Smooth muscle cell (in vitro differentiated cells): ENCODE results near the gene CHSY1. TPM values are rescaled to one million over a fixed set of nuclear protein-coding genes. Genes with fewer than 3 reads are reported as not detected.
"Not testable (repeated sequence)": the region's sequence is repeated elsewhere in the genome, so short reads cannot be mapped to it uniquely, and the experiment has no call there.

Experiments used
- DNase-seq: peaks from one replicate; lab custom pipeline; 2025; ENCODE audit not compliant: unreplicated experiment; lab: John Stamatoyannopoulos, UW
- H2AFZ ChIP-seq: fragments of 200-600 bp; sonication (generic); 2 replicates; pipeline ENCODE4 v1.6.0; 2016; ENCODE audit warnings: antibody characterized with exemption, low read depth, mild to moderate bottlenecking
- H3F3A ChIP-seq: fragments of 200-600 bp; sonication (generic); 2 replicates; pipeline ENCODE4 v1.6.0; 2017; ENCODE audit warnings: antibody characterized with exemption, low read depth
- H3K27ac ChIP-seq: fragments of 200-600 bp; sonication (generic); 2 replicates; pipeline ENCODE4 v1.5.1; 2016; ENCODE audit warnings: low read depth, mild to moderate bottlenecking
- H3K27me3 ChIP-seq: fragments of 200-600 bp; sonication (generic); 2 replicates; pipeline ENCODE4 v1.6.1; 2016; ENCODE audit warnings: low read depth, mild to moderate bottlenecking
- H3K36me3 ChIP-seq: fragments of 200-600 bp; sonication (generic); 2 replicates; pipeline ENCODE4 v1.5.1; 2016; ENCODE audit warnings: low read depth
- H3K4me1 ChIP-seq: fragments of 200-600 bp; sonication (generic); 2 replicates; pipeline ENCODE4 v1.5.1; 2016; ENCODE audit warnings: low read depth
- H3K4me2 ChIP-seq: fragments of 200-600 bp; sonication (generic); 2 replicates; pipeline ENCODE4 v1.6.0; 2016; ENCODE audit warnings: mild to moderate bottlenecking
- H3K4me3 ChIP-seq: fragments of 200-600 bp; sonication (generic); 2 replicates; pipeline ENCODE4 v1.5.1; 2016; ENCODE audit warnings: mild to moderate bottlenecking
- H3K79me2 ChIP-seq: fragments of 200-600 bp; sonication (generic); 2 replicates; pipeline ENCODE4 v1.6.0; 2016; ENCODE audit warnings: low read depth, mild to moderate bottlenecking
- H3K9ac ChIP-seq: fragments of 200-600 bp; sonication (generic); 2 replicates; pipeline ENCODE4 v1.6.0; 2016; ENCODE audit warnings: low read depth
- H3K9me3 ChIP-seq: fragments of 200-600 bp; sonication (generic); replicated peaks from 2 replicates; pipeline ENCODE4 v1.5.1; 2016; ENCODE audit warnings: low read depth
- H4K20me1 ChIP-seq: fragments of 200-600 bp; sonication (generic); 2 replicates; pipeline ENCODE4 v1.6.0; 2016; ENCODE audit warnings: low read depth
- CTCF ChIP-seq: fragments of 200-600 bp; sonication (generic); IDR thresholded peaks from 2 replicates; pipeline ENCODE4 v1.5.1; 2017; ENCODE audit warnings: borderline replicate concordance, mild to moderate bottlenecking, antibody characterized with exemption; ENCODE audit not compliant: insufficient read depth, poor library complexity, severe bottlenecking
- WGBS: methylation state at CpG from one replicate; pipeline ENCODE4 v1.1.7; 2016; ENCODE audit warnings: low lambda C conversion rate; 5-methylcytosine and 5-hydroxymethylcytosine counted together
- polyA plus RNA-seq: library from polyadenylated mRNA; unstranded; fragments of >200 nt; fragmentation: Nextera tagmentation; extraction: Ambion mirVana; gene quantifications from 2 replicates; pipeline ENCODE4 v1.2.1, GENCODE V29; 2016
- total RNA-seq: library from RNA; depleted of rRNA; stranded (reverse); fragments of >200 nt; gene quantifications from 2 replicates; pipeline ENCODE4 v1.2.3, GENCODE V29; 2014

CHSY1 gene
- total and polyA plus RNA-seq, 2 experiments from 2014 or later, result 106 to 123 TPM

- DNase-seq, result no peak
- peak overlapping the region; percentile 74 for H3K9ac ChIP-seq
- no peaks in the 10 kb centered on the region for H3K79me2 ChIP-seq
- no peak overlapping the region for H2AFZ ChIP-seq
- TF ChIP-seq CTCF, result no peak
- no peaks in the 10 kb centered on the region for H4K20me1 ChIP-seq
- 27% methylated on average over 13 of the region's 13 CpGs for WGBS
- H3K4me2 ChIP-seq, result peak overlapping the region; percentile 52
- H3K36me3 ChIP-seq, result no peaks in the 10 kb centered on the region
- H3K9me3 ChIP-seq, result no peaks in the 10 kb centered on the region
- H3K4me3 ChIP-seq, result no peak overlapping the region
- peaks cover 46% of the 10 kb centered on the region for H3F3A ChIP-seq
- H3K27me3 ChIP-seq, result no peaks in the 10 kb centered on the region
- peaks cover 26% of the 10 kb centered on the region for H3K4me1 ChIP-seq
- H3K27ac ChIP-seq, result peak overlapping the region; percentile 92
These were observed 124.3 kb downstream of the CHSY1 start for GRCh38 chr15:101127506-101128076.

GRCh38 chr15:101126618-101127505, 125.0 kb downstream of the CHSY1 start:
- Histone ChIP-seq H3K79me2 (peaks cover 2% of the 10 kb centered on the region), H3K4me3 (no peak overlapping the region), H3K9me3 (no peaks in the 10 kb centered on the region), H3K27ac (peak overlapping the region; percentile 92), H3K4me2 (peak overlapping the region; percentile 52), H4K20me1 (no peaks in the 10 kb centered on the region), H2AFZ (no peak overlapping the region), H3K27me3 (no peaks in the 10 kb centered on the region), H3K9ac (peak overlapping the region; percentile 74), H3K36me3 (no peaks in the 10 kb centered on the region), H3K4me1 (peaks cover 32% of the 10 kb centered on the region), H3F3A (peaks cover 46% of the 10 kb centered on the region)
- 42% methylated on average over 11 of the region's 11 CpGs for WGBS
- no peak for DNase-seq
- no peak for TF ChIP-seq CTCF

GRCh38 chr15:101125881-101126428, 125.9 kb downstream of the CHSY1 start:
- H3K27me3 ChIP-seq, H3K36me3 ChIP-seq, H3K79me2 ChIP-seq, H2AFZ ChIP-seq, H3K4me3 ChIP-seq, H3K9me3 ChIP-seq, H4K20me1 ChIP-seq, DNase-seq: not testable (repeated sequence)
- Histone ChIP-seq H3K27ac (peak overlapping the region; percentile 92), H3K4me2 (peak overlapping the region; percentile 52), H3F3A (peaks cover 46% of the 10 kb centered on the region), H3K4me1 (peaks cover 36% of the 10 kb centered on the region), H3K9ac (peak overlapping the region; percentile 74)
- 54% methylated on average over 13 of the region's 13 CpGs for WGBS

Other genes with a start within 250 kb of the CHSY1 start
- gene SELENOS, start 25.4 kb upstream of the CHSY1 start, total RNA-seq, result 108 and 114 TPM in 2 replicates
- gene SELENOS, start 25.4 kb upstream of the CHSY1 start, polyA plus RNA-seq, result 130 and 142 TPM in 2 replicates
- 24.0 and 47.1 TPM in 2 replicates for gene SNRPA1, start 43.2 kb upstream of the CHSY1 start, total RNA-seq
- 96.9 and 99.0 TPM in 2 replicates for gene SNRPA1, start 43.2 kb upstream of the CHSY1 start, polyA plus RNA-seq
- gene PCSK6, start 237.7 kb upstream of the CHSY1 start, total RNA-seq, result 17.5 and 21.2 TPM in 2 replicates
- 17.4 and 17.5 TPM in 2 replicates for gene PCSK6, start 237.7 kb upstream of the CHSY1 start, polyA plus RNA-seq